HL-60 (cell line): ENCODE results near the gene PTPRM.

Experiments used
- DNase-seq, 2 experiments: peaks; one replicate each; pipeline ENCODE4 v3.0.0-alpha.2; 2010 to 2020; ENCODE audit warnings: low read depth in 1 of 2, low spot score in 1 of 2
- H3K27ac ChIP-seq: fragments of 250-450 bp; sonication (Bioruptor Pico); replicated peaks from 2 replicates; pipeline ENCODE4 v1.5.1; 2020; ENCODE audit warnings: mild to moderate bottlenecking, moderate library complexity
- H3K27me3 ChIP-seq: fragments of 250-450 bp; sonication (Bioruptor Pico); 2 replicates; pipeline ENCODE4 v1.5.1; 2021; ENCODE audit warnings: mild to moderate bottlenecking, moderate library complexity; ENCODE audit not compliant: insufficient read depth, poor library complexity, severe bottlenecking
- H3K4me3 ChIP-seq: replicated peaks from 2 replicates; pipeline ENCODE4 v1.5.1; 2011; ENCODE audit warnings: mild to moderate bottlenecking, control low read depth, low read length; ENCODE audit not compliant: insufficient read depth
- GABPA ChIP-seq: IDR thresholded peaks from 2 replicates; pipeline ENCODE4 v1.6.1; 2012; ENCODE audit warnings: low read depth
- POLR2AphosphoS5 ChIP-seq: IDR thresholded peaks from 2 replicates; pipeline ENCODE4 v1.6.1; 2012; ENCODE audit warnings: low read depth
- SPI1 ChIP-seq: IDR thresholded peaks from 2 replicates; pipeline ENCODE4 v1.6.1; 2012; ENCODE audit warnings: low read depth, mild to moderate bottlenecking, borderline replicate concordance
- TF ChIP-seq, protein P1 (sequence below): IDR thresholded peaks from one replicate; pipeline ENCODE4 v1.5.1; 2011; ENCODE audit warnings: low read length, control low read depth, inconsistent platforms; ENCODE audit not compliant: insufficient read depth
- TF ChIP-seq, protein P2 (sequence below): IDR thresholded peaks from 2 replicates; pipeline ENCODE4 v1.6.1; 2012; ENCODE audit warnings: low read depth; ENCODE audit not compliant: insufficient replicate concordance

The PTPRM gene

DNA sequence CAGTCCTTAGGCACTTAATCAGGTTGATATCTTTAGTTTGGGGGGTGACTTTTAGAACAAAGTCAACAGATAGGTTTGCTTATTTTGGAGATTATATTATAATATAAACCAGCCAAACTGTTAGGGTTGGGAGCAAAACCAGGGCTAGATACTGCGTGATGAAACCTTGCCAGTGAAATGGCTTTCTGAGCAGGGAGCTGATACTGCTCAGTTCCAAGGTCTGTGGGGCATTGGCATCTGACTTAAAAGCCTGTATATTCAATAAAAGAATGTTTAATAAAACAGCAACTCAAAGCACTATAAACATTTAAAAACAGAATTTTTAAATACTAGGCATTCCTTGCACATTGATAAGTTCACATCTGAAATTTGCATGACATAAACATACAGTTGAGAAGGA is 19.3 kb downstream of the PTPRM start:
- Histone ChIP-seq H3K27me3 (no peaks in the 10 kb centered on the region), H3K27ac (no peak overlapping the region), H3K4me3 (no peak overlapping the region)
- no peak for DNase-seq
- TF ChIP-seq GABPA (no peak), SPI1 (no peak), POLR2AphosphoS5 (no peak)
- TF ChIP-seq, protein P1, sequence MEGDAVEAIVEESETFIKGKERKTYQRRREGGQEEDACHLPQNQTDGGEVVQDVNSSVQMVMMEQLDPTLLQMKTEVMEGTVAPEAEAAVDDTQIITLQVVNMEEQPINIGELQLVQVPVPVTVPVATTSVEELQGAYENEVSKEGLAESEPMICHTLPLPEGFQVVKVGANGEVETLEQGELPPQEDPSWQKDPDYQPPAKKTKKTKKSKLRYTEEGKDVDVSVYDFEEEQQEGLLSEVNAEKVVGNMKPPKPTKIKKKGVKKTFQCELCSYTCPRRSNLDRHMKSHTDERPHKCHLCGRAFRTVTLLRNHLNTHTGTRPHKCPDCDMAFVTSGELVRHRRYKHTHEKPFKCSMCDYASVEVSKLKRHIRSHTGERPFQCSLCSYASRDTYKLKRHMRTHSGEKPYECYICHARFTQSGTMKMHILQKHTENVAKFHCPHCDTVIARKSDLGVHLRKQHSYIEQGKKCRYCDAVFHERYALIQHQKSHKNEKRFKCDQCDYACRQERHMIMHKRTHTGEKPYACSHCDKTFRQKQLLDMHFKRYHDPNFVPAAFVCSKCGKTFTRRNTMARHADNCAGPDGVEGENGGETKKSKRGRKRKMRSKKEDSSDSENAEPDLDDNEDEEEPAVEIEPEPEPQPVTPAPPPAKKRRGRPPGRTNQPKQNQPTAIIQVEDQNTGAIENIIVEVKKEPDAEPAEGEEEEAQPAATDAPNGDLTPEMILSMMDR, result no peak
- TF ChIP-seq, protein P2, sequence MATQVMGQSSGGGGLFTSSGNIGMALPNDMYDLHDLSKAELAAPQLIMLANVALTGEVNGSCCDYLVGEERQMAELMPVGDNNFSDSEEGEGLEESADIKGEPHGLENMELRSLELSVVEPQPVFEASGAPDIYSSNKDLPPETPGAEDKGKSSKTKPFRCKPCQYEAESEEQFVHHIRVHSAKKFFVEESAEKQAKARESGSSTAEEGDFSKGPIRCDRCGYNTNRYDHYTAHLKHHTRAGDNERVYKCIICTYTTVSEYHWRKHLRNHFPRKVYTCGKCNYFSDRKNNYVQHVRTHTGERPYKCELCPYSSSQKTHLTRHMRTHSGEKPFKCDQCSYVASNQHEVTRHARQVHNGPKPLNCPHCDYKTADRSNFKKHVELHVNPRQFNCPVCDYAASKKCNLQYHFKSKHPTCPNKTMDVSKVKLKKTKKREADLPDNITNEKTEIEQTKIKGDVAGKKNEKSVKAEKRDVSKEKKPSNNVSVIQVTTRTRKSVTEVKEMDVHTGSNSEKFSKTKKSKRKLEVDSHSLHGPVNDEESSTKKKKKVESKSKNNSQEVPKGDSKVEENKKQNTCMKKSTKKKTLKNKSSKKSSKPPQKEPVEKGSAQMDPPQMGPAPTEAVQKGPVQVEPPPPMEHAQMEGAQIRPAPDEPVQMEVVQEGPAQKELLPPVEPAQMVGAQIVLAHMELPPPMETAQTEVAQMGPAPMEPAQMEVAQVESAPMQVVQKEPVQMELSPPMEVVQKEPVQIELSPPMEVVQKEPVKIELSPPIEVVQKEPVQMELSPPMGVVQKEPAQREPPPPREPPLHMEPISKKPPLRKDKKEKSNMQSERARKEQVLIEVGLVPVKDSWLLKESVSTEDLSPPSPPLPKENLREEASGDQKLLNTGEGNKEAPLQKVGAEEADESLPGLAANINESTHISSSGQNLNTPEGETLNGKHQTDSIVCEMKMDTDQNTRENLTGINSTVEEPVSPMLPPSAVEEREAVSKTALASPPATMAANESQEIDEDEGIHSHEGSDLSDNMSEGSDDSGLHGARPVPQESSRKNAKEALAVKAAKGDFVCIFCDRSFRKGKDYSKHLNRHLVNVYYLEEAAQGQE, result no peak

DNA sequence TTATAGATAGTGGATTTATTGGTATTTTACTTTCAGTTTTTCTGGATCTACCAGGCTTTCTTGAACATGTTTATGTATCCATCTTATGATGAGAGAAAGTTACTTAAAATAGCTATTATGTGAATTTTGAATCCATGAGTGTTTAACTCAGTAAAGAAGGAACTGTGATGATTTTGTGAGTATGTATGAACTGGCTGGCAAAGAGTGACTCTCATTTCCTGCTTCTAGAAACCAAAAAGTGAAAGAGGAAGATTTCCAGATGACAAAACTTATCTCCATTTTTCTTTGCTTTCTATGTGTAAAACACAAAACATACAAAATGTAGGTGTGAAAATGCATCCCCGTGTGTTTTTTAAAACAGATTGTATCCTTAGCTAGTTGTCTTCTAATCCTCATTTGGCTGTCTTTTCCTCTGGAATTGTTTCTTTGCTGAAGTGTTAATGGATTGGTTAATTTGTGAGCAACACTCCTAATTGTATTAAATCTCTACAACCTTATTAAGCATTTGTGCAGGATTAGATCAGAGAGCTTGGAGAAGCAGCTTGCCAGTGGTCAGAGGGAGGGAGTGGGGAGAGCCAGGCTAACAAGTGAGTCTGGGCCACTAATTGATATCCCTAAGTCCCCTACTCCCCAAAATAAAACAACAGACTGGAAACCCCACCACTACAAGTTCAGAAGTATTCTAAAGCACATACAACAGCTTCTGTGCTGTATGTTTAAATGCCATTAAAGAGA is 23.9 kb downstream of the PTPRM start:
- Histone ChIP-seq H3K27ac (no peak overlapping the region), H3K4me3 (no peak overlapping the region), H3K27me3 (peaks cover 3% of the 10 kb centered on the region)
- no peak for TF ChIP-seq SPI1
- TF ChIP-seq, protein P2, result no peak
- TF ChIP-seq, protein P1, result no peak
- no peak for TF ChIP-seq POLR2AphosphoS5
- no peak for TF ChIP-seq GABPA
- no peak for DNase-seq

DNA sequence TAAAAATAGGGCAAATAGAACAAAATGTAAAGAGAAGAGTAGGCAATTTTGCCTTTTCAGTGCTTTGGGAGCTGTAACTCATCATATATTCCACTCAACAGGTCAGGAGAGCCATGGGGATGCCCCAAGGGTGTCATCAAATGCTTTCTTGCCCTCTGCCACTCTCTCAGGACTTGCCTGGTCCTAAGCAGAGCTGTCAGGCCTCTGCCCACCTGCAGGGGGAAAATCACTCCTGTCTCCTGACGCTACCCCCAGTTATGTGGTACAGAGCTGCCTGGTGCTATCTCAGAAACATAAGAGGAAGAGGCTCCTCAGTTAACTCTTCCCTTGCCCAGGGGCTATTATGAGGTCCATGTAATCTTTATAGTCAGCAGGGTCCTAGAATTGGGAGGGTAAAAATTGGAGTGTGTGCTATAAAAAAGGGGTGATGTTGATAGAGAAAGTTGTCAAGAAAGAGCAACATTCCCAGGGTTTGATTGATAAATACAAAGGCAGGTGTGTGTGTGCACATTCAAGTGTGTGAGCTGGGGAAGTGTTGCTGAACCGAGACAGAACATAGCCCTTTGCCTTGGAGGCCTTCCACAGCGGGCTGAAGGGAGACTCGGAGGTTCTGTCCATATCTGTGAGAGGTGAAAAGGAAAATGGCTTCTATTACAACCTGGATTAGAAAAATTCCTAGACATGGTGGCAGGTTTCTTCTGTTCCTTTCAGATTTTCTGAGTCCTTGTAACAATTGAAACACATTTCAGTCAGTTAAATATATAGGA is 25.4 kb downstream of the PTPRM start:
- Histone ChIP-seq H3K4me3 (no peak overlapping the region), H3K27me3 (peaks cover 3% of the 10 kb centered on the region), H3K27ac (no peak overlapping the region)
- TF ChIP-seq, protein P1, result no peak
- DNase-seq, result no peak
